K562 (cell line): ENCODE measurements around the gene AMIGO1. TPM values are rescaled to one million over a fixed set of nuclear protein-coding genes. Genes with fewer than 3 reads are reported as not detected.

Source experiments
- ATF1 ChIP-seq, 2 experiments: fragments of 450-650 bp in 1 of 2; IDR thresholded peaks; 2 replicates each; pipeline ENCODE4 v1.6.1; 2016; ENCODE audit warnings: missing compliant biosample characterization in 1 of 2, missing genetic modification characterization in 1 of 2
- CCNT2 ChIP-seq: IDR thresholded peaks from 2 replicates; pipeline ENCODE4 v1.6.1; 2011; ENCODE audit warnings: borderline replicate concordance, low read depth, mild to moderate bottlenecking, moderate library complexity, mixed read lengths, low read length; ENCODE audit not compliant: insufficient read length; ENCODE audit errors: extremely low read depth
- E4F1 ChIP-seq: fragments of 250-450 bp; sonication (Bioruptor Pico); IDR thresholded peaks from 2 replicates; pipeline ENCODE4 v1.5.0; 2021; ENCODE audit warnings: mild to moderate bottlenecking, borderline replicate concordance
- GTF2B ChIP-seq: IDR thresholded peaks from 2 replicates; pipeline ENCODE4 v1.6.1; 2011; ENCODE audit not compliant: insufficient read length; ENCODE audit errors: extremely low read depth
- HEY1 ChIP-seq: fragments of 250-450 bp; sonication (Bioruptor Pico); IDR thresholded peaks from 2 replicates; pipeline ENCODE4 v1.5.0; 2020; ENCODE audit warnings: mild to moderate bottlenecking, moderate library complexity, borderline replicate concordance
- ILF3 ChIP-seq: fragments of 450-650 bp; IDR thresholded peaks from 2 replicates; pipeline ENCODE4 v1.6.1; 2018; ENCODE audit warnings: antibody characterized with exemption, mild to moderate bottlenecking, moderate library complexity, borderline replicate concordance
- MEF2D ChIP-seq: conservative IDR thresholded peaks from 2 replicates; pipeline ENCODE4 v1.6.1; 2016; ENCODE audit warnings: low read depth, missing genetic modification characterization, missing compliant biosample characterization
- MTA2 ChIP-seq: fragments of 450-650 bp; IDR thresholded peaks from 2 replicates; pipeline ENCODE4 v1.6.1; 2016; ENCODE audit warnings: low read depth
- PHF8 ChIP-seq: fragments of 200-600 bp; sonication (generic); IDR thresholded peaks from 2 replicates; pipeline ENCODE4 v1.6.1; 2012; ENCODE audit warnings: mixed run types, mild to moderate bottlenecking, inconsistent platforms, low read length, moderate library complexity, borderline replicate concordance
- PTRF ChIP-seq: fragments of 450-650 bp; IDR thresholded peaks from 2 replicates; pipeline ENCODE4 v1.6.1; 2016; ENCODE audit warnings: mild to moderate bottlenecking, missing genetic modification characterization, missing compliant biosample characterization
- SAFB ChIP-seq: fragments of 200-400 bp; formaldehyde crosslinking; IDR thresholded peaks from 2 replicates; pipeline ENCODE4 v1.6.1; 2017; ENCODE audit warnings: low read depth, low read length, borderline replicate concordance
- SIN3B ChIP-seq: fragments of 450-650 bp; IDR thresholded peaks from 2 replicates; pipeline ENCODE4 v1.6.1; 2017; ENCODE audit warnings: low read depth, mild to moderate bottlenecking, moderate library complexity
- TAL1 ChIP-seq: fragments of 450-650 bp; IDR thresholded peaks from 2 replicates; pipeline ENCODE4 v1.6.1; 2016; ENCODE audit warnings: mild to moderate bottlenecking
- TCF15 ChIP-seq: fragments of 250-450 bp; sonication (Bioruptor Pico); IDR thresholded peaks from 2 replicates; pipeline ENCODE4 v1.8.0; 2022; ENCODE audit warnings: moderate library complexity, mild to moderate bottlenecking, inconsistent platforms
- THRB ChIP-seq: fragments of 450-650 bp; formaldehyde crosslinking; conservative IDR thresholded peaks from 2 replicates; pipeline ENCODE4 v1.4.0; 2022; ENCODE audit warnings: mild to moderate bottlenecking, missing genetic modification characterization
- WHSC1 ChIP-seq: IDR thresholded peaks from one replicate; pipeline ENCODE4 v1.6.1; 2012; ENCODE audit warnings: low read length, control low read depth, inconsistent platforms
- ZBTB26 ChIP-seq: fragments of 450-650 bp; formaldehyde crosslinking; IDR thresholded peaks from 2 replicates; pipeline ENCODE4 v1.4.0; 2022; ENCODE audit warnings: missing genetic modification characterization
- ZFP36 ChIP-seq: fragments of 150-350 bp; IDR thresholded peaks from 2 replicates; pipeline ENCODE4 v1.6.1; 2018; ENCODE audit warnings: low read length, low read depth; ENCODE audit not compliant: partially characterized antibody
- ZNF224 ChIP-seq: sonication (generic); formaldehyde crosslinking; IDR thresholded peaks from 2 replicates; pipeline ENCODE4 v1.8.0; 2022; ENCODE audit warnings: mild to moderate bottlenecking, missing genetic modification reagents
- ZNF23 ChIP-seq: fragments of 250-450 bp; sonication (Bioruptor Pico); IDR thresholded peaks from 2 replicates; pipeline ENCODE4 v1.4.0; 2020; ENCODE audit warnings: mild to moderate bottlenecking
- ZNF316 ChIP-seq: fragments of 450-650 bp; IDR thresholded peaks from 2 replicates; pipeline ENCODE4 v1.6.1; 2016
- ZNF507 ChIP-seq: conservative IDR thresholded peaks from 2 replicates; pipeline ENCODE4 v1.6.1; 2017; ENCODE audit warnings: missing genetic modification characterization, missing compliant biosample characterization
- polyA plus RNA-seq, 8 experiments: library from polyadenylated mRNA; depleted of rRNA in 4 of 8; stranded (reverse) in 5 of 8; unstranded in 3 of 8; fragments of >200 nt; fragmentation: Nextera tagmentation in 2 of 8; fragmentation: Illumina TruSeq in 1 of 8; extraction: Ambion mirVana in 2 of 8; extraction: Trizol in 1 of 8; gene quantifications; 2 replicates each; pipeline versions ENCODE4 v1.2.1 to v1.2.3, GENCODE V29; 2011 to 2014; ENCODE audit warnings: inconsistent platforms in 1 of 8, missing spikeins in 1 of 8
- total RNA-seq, 7 experiments: library from RNA; depleted of rRNA in 6 of 7; stranded (reverse); fragments of >200 nt in 6 of 7; fragmentation: Illumina TruSeq in 2 of 7; extraction: Trizol in 2 of 7; gene quantifications; 2 replicates each; pipeline versions ENCODE4 v1.2.1 to v1.2.3, GENCODE V29; 2011 to 2021; ENCODE audit warnings: low replicate concordance in 1 of 7

The AMIGO1 gene
- total and polyA plus RNA-seq, 9 of the 15 experiments (the other 6 are each of a cell fraction or from before 2014, with no cell fraction given): 0.24 to 1.0 (median 0.54) TPM

GRCh38 chr1:109548321-109549267 lies 39.1 kb upstream of the AMIGO1 start, which contains the start of gene GNAI3 (continued):
- TF ChIP-seq ZFP36: peak; percentile 2
- TF ChIP-seq ILF3: no peak
- peak; percentile 66 for TF ChIP-seq CCNT2
- no peak for TF ChIP-seq MTA2
- no peak; the same call in 1 of the 2 replicates for TF ChIP-seq ZNF316
- no peak for TF ChIP-seq MEF2D (tag)
- peak; percentile 91 for TF ChIP-seq E4F1
- TF ChIP-seq ATF1 (CRISPR knock-in tag; IDR thresholded peaks at IDR 0.05): no peak
- TF ChIP-seq ATF1 (tag; IDR thresholded peaks at IDR 0.05): peak; percentile 90
- peak; percentile 58 for TF ChIP-seq GTF2B
- TF ChIP-seq SAFB: no peak
- 0 out of 2 replicates have a peak, but pooled peaks have one; percentile 8 for TF ChIP-seq ZBTB26
- TF ChIP-seq ZNF224 (CRISPR knock-in tag): peak; percentile 72; the same call in 1 of the 2 replicates
- TF ChIP-seq PHF8: peak; percentile 98
- no peak for TF ChIP-seq ZNF23 (CRISPR knock-in tag)
- TF ChIP-seq TAL1: no peak
- TF ChIP-seq TCF15 (CRISPR knock-in tag): no peak
- TF ChIP-seq SIN3B: peak; percentile 66
- no peak for TF ChIP-seq PTRF (tag)
- TF ChIP-seq HEY1 (CRISPR knock-in tag): no peak; the same call in 1 of the 2 replicates
- TF ChIP-seq WHSC1: no peak
- TF ChIP-seq THRB: peak; percentile 84
- no peak for TF ChIP-seq ZNF507 (tag)
